HepG2 (cell line): ENCODE measurements around the gene LDLRAD2. TPM values are rescaled to one million over a fixed set of nuclear protein-coding genes. Genes with fewer than 3 reads are reported as not detected.

Source experiments
- ATAC-seq: fragments of 200-7000 bp; cut with Tn5 transposase; 3 replicates; pipeline ENCODE4 v1.9.1; 2020; ENCODE audit warnings: mild to moderate bottlenecking, moderate library complexity
- BruUV-seq: library from RNA; stranded (reverse); fragments of 400-500 nt; replicated peaks from 2 replicates; lab custom pipeline; 2021; lab: Mats Ljungman, UMichigan
- CTCF ChIA-PET: fragments of 300-600 bp; formaldehyde crosslinking; extraction: SDS; loops from one replicate; lab custom pipeline; 2021; ENCODE audit warnings: low total read pairs, inconsistent platforms, low intra/inter-chr PET ratio; lab: Yijun Ruan, JAX
- POLR2A ChIA-PET: fragments of 350-600 bp; sonication (Branson Sonifier 250); formaldehyde crosslinking; loops from one replicate; lab custom pipeline; 2020; ENCODE audit warnings: antibody characterized with exemption, inconsistent platforms; lab: Yijun Ruan, JAX
- DNase-seq: peaks from one replicate; pipeline ENCODE4 v3.0.0-alpha.2; 2015; ENCODE audit warnings: low spot score
- FAIRE-seq: peaks from 3 replicates; lab custom pipeline; 2011; peaks lifted over from hg19 to GRCh38; lab: Jason Lieb, UNC
- H2AFZ ChIP-seq: one replicate; pipeline ENCODE4 v1.6.1; 2011; ENCODE audit warnings: low read length, inconsistent platforms
- H3K27ac ChIP-seq: fragments of 300-600 bp; 3 replicates; pipeline ENCODE4 v1.8.0; 2011; ENCODE audit warnings: mixed run types, mild to moderate bottlenecking, mixed read lengths, low read length, inconsistent platforms; ENCODE audit not compliant: insufficient read depth; ENCODE audit errors: extremely low read length
- H3K27me3 ChIP-seq, 2 experiments: fragments of 200-600 bp in 1 of 2; 2 replicates in 1 of 2; 3 replicates in 1 of 2; pipeline versions ENCODE4 v1.6.0 to v1.8.0; 2011; ENCODE audit warnings: low read length in 2 of 2, mild to moderate bottlenecking in 2 of 2, moderate library complexity in 2 of 2, inconsistent platforms in 1 of 2; ENCODE audit not compliant: insufficient read depth in 2 of 2, control insufficient read depth in 1 of 2
- H3K36me3 ChIP-seq, 2 experiments: fragments of 200-600 bp in 1 of 2; replicated peaks in 1 of 2; 2 replicates in 1 of 2; 3 replicates in 1 of 2; pipeline versions ENCODE4 v1.5.1 to v1.8.0; 2011; ENCODE audit warnings: low read length in 2 of 2, inconsistent platforms in 1 of 2; ENCODE audit not compliant: insufficient read depth in 2 of 2, control insufficient read depth in 1 of 2
- H3K4me1 ChIP-seq: 2 replicates; pipeline ENCODE4 v1.5.1; 2012; ENCODE audit warnings: low read length, inconsistent platforms; ENCODE audit not compliant: insufficient read depth
- H3K4me2 ChIP-seq: 2 replicates; pipeline ENCODE4 v1.6.0; 2011; ENCODE audit warnings: low read depth, low read length, inconsistent platforms
- H3K4me3 ChIP-seq, 3 experiments: fragments of 200-600 bp in 1 of 3; sonication (generic), shearing (Covaris generic) in 1 of 3; replicated peaks in 1 of 3; 2 replicates each; pipeline ENCODE4 v1.5.1; 2011 to 2016; ENCODE audit warnings: low read length in 3 of 3, inconsistent platforms in 2 of 3, low read depth in 2 of 3, mild to moderate bottlenecking in 2 of 3, control low read depth in 1 of 3, mixed read lengths in 1 of 3; ENCODE audit not compliant: insufficient read depth in 1 of 3
- H3K79me2 ChIP-seq: one replicate; pipeline ENCODE4 v1.6.1; 2011; ENCODE audit warnings: low read length, inconsistent platforms; ENCODE audit not compliant: insufficient read depth
- H3K9ac ChIP-seq: 2 replicates; pipeline ENCODE4 v1.6.0; 2011; ENCODE audit warnings: mild to moderate bottlenecking, low read depth, low read length, inconsistent platforms; ENCODE audit not compliant: insufficient read depth
- H3K9me3 ChIP-seq: 2 replicates; pipeline ENCODE4 v1.5.1; 2012; ENCODE audit warnings: mild to moderate bottlenecking, low read length
- H4K20me1 ChIP-seq: 2 replicates; pipeline ENCODE4 v1.6.0; 2011; ENCODE audit warnings: inconsistent platforms, mild to moderate bottlenecking, low read length, moderate library complexity; ENCODE audit not compliant: insufficient read depth
- AGO2 ChIP-seq: fragments of 200-400 bp; formaldehyde crosslinking; optimal IDR thresholded peaks from 2 replicates; pipeline ENCODE3; 2017; ENCODE audit warnings: mild to moderate bottlenecking, low read depth, low read length, moderate library complexity
- ELF4 ChIP-seq: sonication (generic); formaldehyde crosslinking; IDR thresholded peaks from 2 replicates; pipeline ENCODE4 v1.5.0; 2020; ENCODE audit warnings: missing genetic modification reagents, mild to moderate bottlenecking, moderate library complexity, borderline replicate concordance
- FOSL2 ChIP-seq: sonication (generic); formaldehyde crosslinking; IDR thresholded peaks from 2 replicates; pipeline ENCODE4 v1.4.0; 2020; ENCODE audit warnings: missing genetic modification reagents
- HMG20B ChIP-seq: conservative IDR thresholded peaks from 2 replicates; pipeline ENCODE4 v1.6.1; 2016; ENCODE audit warnings: missing genetic modification reagents, missing compliant biosample characterization
- HOXA3 ChIP-seq: sonication (generic); formaldehyde crosslinking; IDR thresholded peaks from 2 replicates; pipeline ENCODE4 v1.5.0; 2020; ENCODE audit warnings: missing genetic modification reagents
- MED8 ChIP-seq: sonication (generic); formaldehyde crosslinking; IDR thresholded peaks from 2 replicates; pipeline ENCODE4 v1.8.1; 2023; ENCODE audit warnings: mild to moderate bottlenecking, missing genetic modification reagents; ENCODE audit not compliant: insufficient replicate concordance
- MYC ChIP-seq: sonication (generic); formaldehyde crosslinking; IDR thresholded peaks from 2 replicates; pipeline ENCODE4 v1.9.0; 2021; ENCODE audit warnings: missing genetic modification reagents, borderline replicate concordance
- NFRKB ChIP-seq: fragments of 450-650 bp; IDR thresholded peaks from 2 replicates; pipeline ENCODE4 v1.6.1; 2017
- NR2F1 ChIP-seq, 2 experiments: fragments of 450-650 bp in 1 of 2; formaldehyde crosslinking in 1 of 2; IDR thresholded peaks; 2 replicates each; pipeline versions ENCODE4 v1.5.0 to v1.6.1; 2016 to 2020; ENCODE audit warnings: mild to moderate bottlenecking in 1 of 2, missing compliant biosample characterization in 1 of 2, missing genetic modification reagents in 1 of 2, moderate library complexity in 1 of 2
- NR2F6 ChIP-seq, 2 experiments: IDR thresholded peaks; 2 replicates each; pipeline ENCODE4 v1.6.1; 2016; ENCODE audit warnings: antibody characterized with exemption in 1 of 2, mild to moderate bottlenecking in 1 of 2
- RFXANK ChIP-seq: IDR thresholded peaks from 2 replicates; pipeline ENCODE4 v1.6.1; 2016
- RXRA ChIP-seq: sonication (generic); formaldehyde crosslinking; IDR thresholded peaks from 2 replicates; pipeline ENCODE4 v1.5.1; 2020; ENCODE audit warnings: missing genetic modification reagents
- SAFB2 ChIP-seq: sonication (generic); formaldehyde crosslinking; IDR thresholded peaks from 2 replicates; pipeline ENCODE4 v1.5.1; 2020; ENCODE audit warnings: missing genetic modification reagents, low read depth, mild to moderate bottlenecking, borderline replicate concordance
- SNRNP70 ChIP-seq: fragments of 200-400 bp; formaldehyde crosslinking; IDR thresholded peaks from 2 replicates; pipeline ENCODE4 v1.6.1; 2017; ENCODE audit warnings: mild to moderate bottlenecking, low read depth, low read length, moderate library complexity
- TAF15 ChIP-seq: fragments of 200-400 bp; formaldehyde crosslinking; IDR thresholded peaks from one replicate; pipeline ENCODE4 v1.6.1; 2018; ENCODE audit warnings: mild to moderate bottlenecking, low read depth, low read length; ENCODE audit not compliant: poor library complexity, severe bottlenecking
- THYN1 ChIP-seq: sonication (generic); formaldehyde crosslinking; IDR thresholded peaks from 2 replicates; pipeline ENCODE4 v1.8.1; 2023; ENCODE audit warnings: low read depth, mild to moderate bottlenecking, moderate library complexity, missing genetic modification reagents, borderline replicate concordance
- ZBTB33 ChIP-seq: sonication (generic); formaldehyde crosslinking; IDR thresholded peaks from 2 replicates; pipeline ENCODE4 v1.4.0; 2020; ENCODE audit warnings: missing genetic modification reagents
- ZBTB38 ChIP-seq: sonication (generic); formaldehyde crosslinking; IDR thresholded peaks from 2 replicates; pipeline ENCODE4 v1.5.1; 2020; ENCODE audit warnings: mild to moderate bottlenecking, missing genetic modification reagents
- ZNF143 ChIP-seq: sonication (generic); formaldehyde crosslinking; IDR thresholded peaks from 2 replicates; pipeline ENCODE4 v1.4.0; 2020; ENCODE audit warnings: missing genetic modification reagents
- ZNF224 ChIP-seq: sonication (generic); formaldehyde crosslinking; IDR thresholded peaks from 2 replicates; pipeline ENCODE4 v1.5.0; 2020; ENCODE audit warnings: mild to moderate bottlenecking, missing genetic modification reagents
- ZNF251 ChIP-seq: sonication (generic); formaldehyde crosslinking; IDR thresholded peaks from 2 replicates; pipeline ENCODE4 v1.9.0; 2021; ENCODE audit warnings: mild to moderate bottlenecking, missing genetic modification reagents
- ZNF431 ChIP-seq: sonication (generic); formaldehyde crosslinking; IDR thresholded peaks from 2 replicates; pipeline ENCODE4 v1.9.0; 2022; ENCODE audit warnings: missing genetic modification reagents, low read depth, mild to moderate bottlenecking, borderline replicate concordance
- WGBS: methylation state at CpG from one replicate; pipeline ENCODE4 v1.1.6; 2017; ENCODE audit warnings: low lambda C conversion rate; 5-methylcytosine and 5-hydroxymethylcytosine counted together
- in situ Hi-C: cut with HindIII; loops from 2 replicates; pipeline ENCODE4 v1.10.0; 2017; ENCODE audit warnings: low pct_unique_long_range_greater_than_20kb; ENCODE audit not compliant: extremely low pct_ligation_motif_present
- intact Hi-C: fragments of 100-400 bp; cut with micrococcal nuclease; formaldehyde crosslinking; loops from one replicate; pipeline ENCODE4 v1.10.0; 2022; ENCODE audit not compliant: unreplicated experiment
- polyA plus RNA-seq, 8 experiments: library from polyadenylated mRNA; depleted of rRNA in 3 of 8; stranded (reverse) in 7 of 8; unstranded in 1 of 8; fragments of >200 nt; fragmentation: Illumina TruSeq in 4 of 8; extraction: Trizol in 4 of 8; gene quantifications; 2 replicates each; pipeline versions ENCODE4 v1.2.1 to v1.2.3, GENCODE V29; 2011 to 2016; ENCODE audit warnings: low read depth in 4 of 8, missing spikeins in 1 of 8, mixed read lengths in 1 of 8; ENCODE audit not compliant: insufficient read depth in 1 of 8
- total RNA-seq, 5 experiments: library from RNA; depleted of rRNA; stranded (reverse); fragments of >200 nt; fragmentation: Illumina TruSeq; extraction: Trizol; gene quantifications; 2 replicates each; pipeline ENCODE4 v1.2.3, GENCODE V29; 2016; ENCODE audit warnings: low read depth in 1 of 5

Gene LDLRAD2
- total and polyA plus RNA-seq, 2 of the 13 experiments (the other 11 are each of a cell fraction or from before 2014, with no cell fraction given): not detected

DNA sequence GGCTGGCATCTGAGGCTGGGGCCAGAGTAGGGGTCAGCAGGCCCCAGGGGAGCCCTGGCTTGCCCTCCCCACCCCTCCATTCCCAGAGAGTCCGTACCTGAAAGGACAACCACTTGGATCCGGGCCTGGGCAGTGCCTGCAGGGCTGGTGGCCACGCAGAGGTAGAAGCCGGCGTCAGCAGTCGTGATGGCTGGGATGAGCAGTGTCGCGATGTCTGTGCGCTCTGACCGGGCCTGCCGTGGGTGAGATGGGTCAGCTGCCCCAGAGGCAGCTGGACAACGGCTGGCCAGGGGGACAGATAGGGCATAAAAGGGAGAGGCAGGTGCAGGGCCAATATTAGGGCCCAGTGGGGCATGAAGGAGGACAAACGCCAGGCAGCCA, 42.7 kb downstream of the LDLRAD2 start (continued):
- TF ChIP-seq ZNF224 (CRISPR knock-in tag): no peak

DNA sequence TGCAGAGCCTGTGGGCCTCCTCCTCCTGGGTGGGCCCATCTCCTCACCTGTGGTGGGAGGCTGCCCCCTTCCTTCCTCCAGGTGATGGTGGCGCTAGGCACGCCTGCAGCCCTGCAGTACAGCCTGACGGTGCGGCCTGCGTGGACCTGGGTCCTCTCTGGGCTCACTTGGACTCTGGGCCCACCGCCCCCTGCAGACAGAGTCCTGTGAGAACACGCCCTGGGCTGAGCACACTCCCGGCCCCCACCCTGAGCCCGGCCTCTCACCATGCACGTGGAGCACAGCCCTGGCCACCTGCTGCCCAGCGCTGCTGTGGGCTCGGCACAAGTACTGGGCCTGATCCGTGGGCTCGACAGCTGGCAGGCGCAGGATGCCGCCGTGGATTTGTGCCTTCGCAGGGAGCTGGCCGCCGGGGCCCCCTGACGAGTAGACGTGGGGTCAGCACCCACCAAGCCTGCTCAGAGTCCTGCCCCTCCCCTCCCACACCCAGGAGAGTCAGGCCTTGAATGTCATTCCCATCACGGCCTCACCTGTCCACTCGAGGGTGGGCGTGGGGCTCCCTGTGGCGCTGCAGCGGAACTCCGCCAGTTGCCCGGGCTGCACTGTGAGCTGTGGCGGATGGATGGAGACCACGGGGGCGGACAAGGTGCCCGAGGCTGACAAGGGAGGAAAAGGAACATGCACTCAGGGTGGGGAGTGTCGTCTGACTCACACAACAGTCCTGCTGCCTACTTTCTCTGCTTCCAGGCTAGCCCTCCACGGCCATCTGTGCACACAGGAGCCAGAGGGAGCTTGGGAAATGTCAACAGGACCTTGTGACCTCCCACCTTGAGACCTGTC, 43.4 kb downstream of the LDLRAD2 start:
- Histone ChIP-seq H3K79me2 (no peaks in the 10 kb centered on the region), H3K4me1 (peaks cover 13% of the 10 kb centered on the region), H3K27ac (no peak overlapping the region), H2AFZ (no peak overlapping the region), H3K4me3 (no peak overlapping the region), H3K9me3 (no peaks in the 10 kb centered on the region), H3K9ac (no peak overlapping the region), H3K36me3 (peaks cover 23 to 52% of the 10 kb centered on the region in 2 experiments; a peak in 4 of 5 replicates), H4K20me1 (no peaks in the 10 kb centered on the region), H3K27me3 (no peaks in the 10 kb centered on the region), H3K4me2 (no peak overlapping the region)
- CTCF ChIA-PET: no interaction called here
- POLR2A ChIA-PET: no interaction called here
- peak; percentile 40 for DNase-seq
- BruUV-seq: no TSS peak
- intact Hi-C loops (no loop called here), in situ Hi-C loops (no loop called here)
- no CpG with 5 or more reads among the region's 35 CpGs for WGBS
- ATAC-seq: peak; percentile 50
- FAIRE-seq: peak; percentile 49
- no peak for TF ChIP-seq HMG20B (CRISPR knock-in tag)
- TF ChIP-seq ZBTB38 (CRISPR knock-in tag): 0 out of 2 replicates have a peak, but pooled peaks have one; percentile 20
- TF ChIP-seq ZNF431 (CRISPR knock-in tag): peak; percentile 75; the same call in 1 of the 2 replicates
- TF ChIP-seq ELF4 (CRISPR knock-in tag): no peak
- TF ChIP-seq SAFB2 (CRISPR knock-in tag): no peak
- TF ChIP-seq NR2F6 (IDR thresholded peaks at IDR 0.05): peak; percentile 80
- peak; percentile 85 for TF ChIP-seq NR2F6 (CRISPR knock-in tag; IDR thresholded peaks at IDR 0.05)
- peak; percentile 26 for TF ChIP-seq AGO2
- peak; percentile 28; the same call in 1 of the 2 replicates for TF ChIP-seq MYC (CRISPR knock-in tag)
- no peak for TF ChIP-seq MED8 (CRISPR knock-in tag)
- TF ChIP-seq ZNF251 (CRISPR knock-in tag): no peak
- no peak for TF ChIP-seq NFRKB
- peak; percentile 30; the same call in 1 of the 2 replicates for TF ChIP-seq RXRA (CRISPR knock-in tag)
- peak; percentile 88 for TF ChIP-seq ZBTB33 (CRISPR knock-in tag)
- peak; percentile 52 to 67; a peak in 3 of 4 replicates for TF ChIP-seq NR2F1 (CRISPR knock-in tag; IDR thresholded peaks at IDR 0.05)
- TF ChIP-seq RFXANK (CRISPR knock-in tag): no peak
- 0 out of 2 replicates have a peak, but pooled peaks have one; percentile 8 for TF ChIP-seq FOSL2
- TF ChIP-seq ZNF143 (CRISPR knock-in tag): peak; percentile 69; the same call in 1 of the 2 replicates
- no peak for TF ChIP-seq TAF15
- TF ChIP-seq HOXA3 (CRISPR knock-in tag): peak; percentile 29; the same call in 1 of the 2 replicates
- TF ChIP-seq THYN1 (CRISPR knock-in tag): no peak
- TF ChIP-seq SNRNP70: no peak
